ENCODE results near the gene GRAMD4. TPM values are rescaled to one million over a fixed set of nuclear protein-coding genes. Genes with fewer than 3 reads are reported as not detected.

GRAMD4 gene
- total RNA-seq, 2 donors from 2014 or later = 38.0 to 43.3 TPM

DNA sequence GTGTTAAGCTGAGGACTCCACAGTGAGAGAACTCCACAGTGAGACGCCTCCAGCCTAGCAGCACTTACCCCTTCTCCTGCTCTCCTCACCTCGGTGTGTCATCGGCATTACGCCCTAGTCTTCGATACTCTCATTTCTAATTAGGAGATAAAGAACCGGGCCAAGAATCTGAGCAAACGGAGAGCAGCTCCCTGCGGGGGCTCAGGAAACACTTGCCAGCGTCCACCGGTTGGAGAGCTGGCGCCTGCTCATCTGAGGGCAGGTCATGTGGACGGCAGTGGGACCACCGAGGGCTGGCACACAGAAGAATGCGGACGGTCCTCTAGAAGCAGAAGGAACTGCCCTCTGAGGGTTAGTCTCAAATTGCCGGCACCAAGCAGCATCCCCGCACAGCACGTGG lies 104.9 kb downstream of the GRAMD4 start:
- Mint-ChIP-seq H3K27ac (no peak overlapping the region), H3K4me1 (peaks cover 6% of the 10 kb centered on the region), H3K9me3 (no peaks in the 10 kb centered on the region), H3K27me3 (ENCODE audit: insufficient read depth) (no peaks in the 10 kb centered on the region), H3K36me3 (ENCODE audit: low read depth) (peaks cover 32% of the 10 kb centered on the region), H3K4me3 (no peak overlapping the region)
- Histone ChIP-seq H3K27ac (ENCODE audit: low read depth, low read length) (no peak overlapping the region), H3K27me3 (ENCODE audit: control insufficient read depth, insufficient read depth, low read length, poor library complexity, severe bottlenecking) (no peaks in the 10 kb centered on the region), H3K4me3 (ENCODE audit: low read length) (no peak overlapping the region), H3K9ac (ENCODE audit: extremely low read depth, low read length, poor library complexity, severe bottlenecking) (no peak overlapping the region), H3K36me3 (ENCODE audit: control insufficient read depth, insufficient read depth, low read length) (peaks cover 13% of the 10 kb centered on the region), H3K9me3 (ENCODE audit: control insufficient read depth, low read length) (no peaks in the 10 kb centered on the region), H3K4me1 (ENCODE audit: control insufficient read depth, insufficient read depth, low read length) (no peaks in the 10 kb centered on the region)
- DNase-seq = no peak
- TF ChIP-seq, protein P1, sequence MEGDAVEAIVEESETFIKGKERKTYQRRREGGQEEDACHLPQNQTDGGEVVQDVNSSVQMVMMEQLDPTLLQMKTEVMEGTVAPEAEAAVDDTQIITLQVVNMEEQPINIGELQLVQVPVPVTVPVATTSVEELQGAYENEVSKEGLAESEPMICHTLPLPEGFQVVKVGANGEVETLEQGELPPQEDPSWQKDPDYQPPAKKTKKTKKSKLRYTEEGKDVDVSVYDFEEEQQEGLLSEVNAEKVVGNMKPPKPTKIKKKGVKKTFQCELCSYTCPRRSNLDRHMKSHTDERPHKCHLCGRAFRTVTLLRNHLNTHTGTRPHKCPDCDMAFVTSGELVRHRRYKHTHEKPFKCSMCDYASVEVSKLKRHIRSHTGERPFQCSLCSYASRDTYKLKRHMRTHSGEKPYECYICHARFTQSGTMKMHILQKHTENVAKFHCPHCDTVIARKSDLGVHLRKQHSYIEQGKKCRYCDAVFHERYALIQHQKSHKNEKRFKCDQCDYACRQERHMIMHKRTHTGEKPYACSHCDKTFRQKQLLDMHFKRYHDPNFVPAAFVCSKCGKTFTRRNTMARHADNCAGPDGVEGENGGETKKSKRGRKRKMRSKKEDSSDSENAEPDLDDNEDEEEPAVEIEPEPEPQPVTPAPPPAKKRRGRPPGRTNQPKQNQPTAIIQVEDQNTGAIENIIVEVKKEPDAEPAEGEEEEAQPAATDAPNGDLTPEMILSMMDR (conservative IDR thresholded peaks at IDR 0.05) = no peak
- 90 to 97% methylated on average over 17 to 18 of the region's 18 CpGs for whole genome bisulfite sequencing, 2 experiments (ENCODE audit: insufficient coverage in 1 of 2, insufficient read length in 1 of 2)

DNA sequence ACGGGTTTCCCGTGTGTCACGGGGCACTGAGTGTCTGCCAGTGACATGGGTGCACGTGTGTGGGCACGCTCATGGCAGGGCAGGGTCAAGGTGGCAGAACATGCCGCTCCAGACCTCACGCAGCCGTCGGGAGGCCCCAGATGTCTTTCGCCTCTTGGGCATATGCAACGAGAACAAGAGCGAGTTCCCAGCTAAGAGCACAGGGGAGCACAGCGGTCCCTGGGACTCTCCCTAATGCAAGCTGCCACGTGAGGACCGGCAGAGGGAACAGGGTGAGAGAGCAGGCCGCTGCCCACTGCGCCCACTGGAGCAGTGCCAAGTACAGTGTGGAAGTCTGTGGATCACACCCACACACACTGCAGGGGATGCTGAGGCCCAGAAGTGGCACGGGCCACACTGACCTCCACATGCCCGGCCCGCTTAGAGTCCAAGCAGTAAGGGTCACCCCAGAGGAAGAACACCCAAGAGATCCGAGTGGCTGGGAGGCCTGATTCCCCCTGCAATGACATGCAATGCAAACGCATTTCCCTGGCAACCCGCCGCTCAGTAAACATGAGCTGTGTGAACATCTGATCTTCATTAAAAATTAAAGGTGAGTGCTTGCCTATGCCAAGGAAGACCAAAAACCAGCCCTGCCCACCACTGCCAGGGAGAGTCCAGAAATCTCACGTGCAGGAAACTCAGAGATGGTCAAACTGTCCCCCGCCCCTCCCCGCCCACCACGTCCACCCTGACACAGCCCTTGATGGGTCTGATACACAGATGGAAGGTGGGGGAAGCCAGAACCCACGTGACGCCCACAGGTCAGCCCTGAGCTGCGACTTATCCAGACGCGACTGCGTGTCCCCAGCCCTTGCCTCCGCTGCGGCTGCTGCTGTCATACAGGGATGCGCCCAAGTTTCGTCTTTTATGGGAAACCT lies 106.1 kb downstream of the GRAMD4 start:
- Mint-ChIP-seq H3K27me3 (ENCODE audit: insufficient read depth) (no peaks in the 10 kb centered on the region), H3K4me3 (no peak overlapping the region), H3K9me3 (no peaks in the 10 kb centered on the region), H3K27ac (peak overlapping the region; percentile 61), H3K4me1 (peaks cover 6% of the 10 kb centered on the region), H3K36me3 (ENCODE audit: low read depth) (peaks cover 34% of the 10 kb centered on the region)
- Histone ChIP-seq H3K9me3 (ENCODE audit: control insufficient read depth, low read length) (no peaks in the 10 kb centered on the region), H3K4me1 (ENCODE audit: control insufficient read depth, insufficient read depth, low read length) (no peaks in the 10 kb centered on the region), H3K27ac (ENCODE audit: low read depth, low read length) (no peak overlapping the region), H3K4me3 (ENCODE audit: low read length) (no peak overlapping the region), H3K27me3 (ENCODE audit: control insufficient read depth, insufficient read depth, low read length, poor library complexity, severe bottlenecking) (no peaks in the 10 kb centered on the region), H3K9ac (ENCODE audit: extremely low read depth, low read length, poor library complexity, severe bottlenecking) (no peak overlapping the region), H3K36me3 (ENCODE audit: control insufficient read depth, insufficient read depth, low read length) (peaks cover 9% of the 10 kb centered on the region)
- WGBS, 2 experiments (ENCODE audit: insufficient coverage in 1 of 2, insufficient read length in 1 of 2) = 93% methylated on average over 28 to 38 of the region's 38 CpGs
- TF ChIP-seq, protein P1 (conservative IDR thresholded peaks at IDR 0.05) = no peak
- DNase-seq = peak; percentile 31

DNA sequence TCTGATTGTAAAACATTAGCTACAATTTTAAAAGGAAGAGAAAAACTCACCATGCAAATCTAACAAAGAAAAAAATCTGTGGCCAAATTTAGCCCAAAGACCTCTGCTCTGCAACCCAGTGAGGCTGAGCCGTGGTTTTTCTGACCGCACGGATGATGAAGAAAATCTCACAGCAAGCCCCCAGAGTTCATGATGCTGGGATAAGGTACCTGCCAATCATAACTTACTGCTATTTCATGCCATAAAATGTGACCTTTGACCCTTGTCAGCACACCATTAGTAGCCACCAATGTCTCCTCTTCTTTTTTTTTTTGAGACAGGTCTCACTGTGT lies 106.8 kb downstream of the GRAMD4 start:
- Histone ChIP-seq H3K9me3 (ENCODE audit: control insufficient read depth, low read length) (no peaks in the 10 kb centered on the region), H3K9ac (ENCODE audit: extremely low read depth, low read length, poor library complexity, severe bottlenecking) (no peak overlapping the region), H3K27ac (ENCODE audit: low read depth, low read length) (no peak overlapping the region), H3K4me3 (ENCODE audit: low read length) (no peak overlapping the region), H3K4me1 (ENCODE audit: control insufficient read depth, insufficient read depth, low read length) (peaks cover under 1% of the 10 kb centered on the region), H3K27me3 (ENCODE audit: control insufficient read depth, insufficient read depth, low read length, poor library complexity, severe bottlenecking) (no peaks in the 10 kb centered on the region), H3K36me3 (ENCODE audit: control insufficient read depth, insufficient read depth, low read length) (peaks cover 9% of the 10 kb centered on the region)
- no peak overlapping the region for H3K27ac Mint-ChIP-seq
- TF ChIP-seq, protein P1 (conservative IDR thresholded peaks at IDR 0.05) = no peak
- no peak overlapping the region for H3K4me3 Mint-ChIP-seq
- no peak for DNase-seq
- WGBS, 2 experiments (ENCODE audit: insufficient coverage in 1 of 2, insufficient read length in 1 of 2) = 94 to 100% methylated on average over 1 to 3 of the region's 3 CpGs
- H3K4me1 Mint-ChIP-seq = peaks cover 13% of the 10 kb centered on the region
- peaks cover 38% of the 10 kb centered on the region for H3K36me3 Mint-ChIP-seq (ENCODE audit: low read depth)
- no peaks in the 10 kb centered on the region for H3K27me3 Mint-ChIP-seq (ENCODE audit: insufficient read depth)
- no peaks in the 10 kb centered on the region for H3K9me3 Mint-ChIP-seq
